SK-N-SH (cell line): ENCODE results near the gene RAPSN. TPM values are rescaled to one million over a fixed set of nuclear protein-coding genes. Genes with fewer than 3 reads are reported as not detected.

Experiments used
- CTCF ChIA-PET: fragments of 300-600, 350-600 bp; formaldehyde crosslinking; extraction: SDS; loops from one replicate; lab custom pipeline; 2021; lab: Yijun Ruan, JAX
- POLR2A ChIA-PET: fragments of 350-600 bp; sonication (Branson Sonifier 250); formaldehyde crosslinking; extraction: SDS; loops from one replicate; lab custom pipeline; 2020; ENCODE audit warnings: antibody characterized with exemption, inconsistent platforms; lab: Yijun Ruan, JAX
- DNase-seq: peaks from one replicate; pipeline ENCODE4 v3.0.0; 2012
- H2AFZ ChIP-seq: fragments of 200-600 bp; sonication (generic); 2 replicates; pipeline ENCODE4 v1.8.1; 2016; ENCODE audit warnings: antibody characterized with exemption, mild to moderate bottlenecking, low read depth
- H3F3A ChIP-seq: fragments of 200-600 bp; sonication (generic); replicated peaks from 2 replicates; pipeline ENCODE3; 2016; ENCODE audit warnings: antibody characterized with exemption, mild to moderate bottlenecking; ENCODE audit not compliant: insufficient read depth
- H3K27ac ChIP-seq, 2 experiments: fragments of 200-500 bp in 1 of 2; fragments of 200-600 bp in 1 of 2; sonication (Bioruptor generic) in 1 of 2; sonication (generic), shearing (Covaris generic) in 1 of 2; 2 replicates each; pipeline versions ENCODE4 v1.5.1 to v1.6.1; 2014 to 2016; ENCODE audit warnings: low read depth in 2 of 2, inconsistent platforms in 1 of 2, low read length in 1 of 2, mild to moderate bottlenecking in 1 of 2, mixed read lengths in 1 of 2
- H3K27me3 ChIP-seq: fragments of 200-600 bp; sonication (generic), shearing (Covaris generic); 2 replicates; pipeline ENCODE4 v1.6.1; 2016; ENCODE audit warnings: mixed run types; ENCODE audit not compliant: insufficient read depth
- H3K36me3 ChIP-seq, 2 experiments: fragments of 200-500 bp in 1 of 2; fragments of 200-600 bp in 1 of 2; sonication (Bioruptor generic) in 1 of 2; sonication (generic) in 1 of 2; replicated peaks in 1 of 2; 2 replicates each; pipeline versions ENCODE3 to v1.5.1; 2014 to 2016; ENCODE audit warnings: low read length in 1 of 2, mild to moderate bottlenecking in 1 of 2; ENCODE audit not compliant: insufficient read depth in 2 of 2, control insufficient read depth in 1 of 2
- H3K4me1 ChIP-seq, 2 experiments: fragments of 200-500 bp in 1 of 2; fragments of 200-600 bp in 1 of 2; sonication (Bioruptor generic) in 1 of 2; sonication (generic), shearing (Covaris generic) in 1 of 2; 2 replicates each; pipeline versions ENCODE4 v1.5.1 to v1.6.1; 2014 to 2016; ENCODE audit warnings: low read depth in 1 of 2, low read length in 1 of 2, mixed run types in 1 of 2; ENCODE audit not compliant: insufficient read depth in 2 of 2, control insufficient read depth in 1 of 2
- H3K4me2 ChIP-seq: fragments of 200-600 bp; sonication (generic), shearing (Covaris generic); 2 replicates; pipeline ENCODE4 v1.6.1; 2017; ENCODE audit warnings: mixed run types
- H3K4me3 ChIP-seq, 2 experiments: fragments of 200-500 bp in 1 of 2; fragments of 200-600 bp in 1 of 2; sonication (Bioruptor generic) in 1 of 2; sonication (generic), shearing (Covaris generic) in 1 of 2; 2 replicates each; pipeline versions ENCODE4 v1.5.1 to v1.8.1; 2014 to 2016; ENCODE audit warnings: low read depth in 2 of 2, inconsistent platforms in 1 of 2, low read length in 1 of 2, mild to moderate bottlenecking in 1 of 2, mixed read lengths in 1 of 2, moderate library complexity in 1 of 2
- H3K79me2 ChIP-seq: fragments of 200-600 bp; sonication (generic); 2 replicates; pipeline ENCODE4 v1.8.1; 2017; ENCODE audit warnings: mild to moderate bottlenecking; ENCODE audit not compliant: insufficient read depth
- H3K9ac ChIP-seq: fragments of 200-600 bp; sonication (generic); 2 replicates; pipeline ENCODE4 v1.6.1; 2017; ENCODE audit warnings: mixed run types
- H3K9me2 ChIP-seq: fragments of 200-600 bp; sonication (generic); 2 replicates; pipeline ENCODE4 v1.6.1; 2017; ENCODE audit warnings: mixed run types
- H3K9me3 ChIP-seq: fragments of 200-600 bp; sonication (generic); 2 replicates; pipeline ENCODE4 v1.6.1; 2017; ENCODE audit warnings: mixed run types, mild to moderate bottlenecking, moderate library complexity
- H4K20me1 ChIP-seq: fragments of 200-600 bp; sonication (generic); 2 replicates; pipeline ENCODE4 v1.6.1; 2017; ENCODE audit warnings: mild to moderate bottlenecking, mixed run types; ENCODE audit not compliant: insufficient read depth
- CHD2 ChIP-seq: fragments of 150-350 bp; IDR thresholded peaks from 2 replicates; pipeline ENCODE4 v1.6.1; 2018; ENCODE audit warnings: low read length; ENCODE audit not compliant: partially characterized antibody
- CTCF ChIP-seq: fragments of 200-600 bp; sonication (generic); IDR thresholded peaks from 2 replicates; pipeline ENCODE4 v1.6.1; 2017; ENCODE audit warnings: antibody characterized with exemption, mild to moderate bottlenecking, moderate library complexity
- ELF1 ChIP-seq: IDR thresholded peaks from 2 replicates; pipeline ENCODE4 v1.4.0; 2012
- EP300 ChIP-seq, 2 experiments: IDR thresholded peaks; 2 replicates each; pipeline versions ENCODE4 v1.4.0 to v1.6.1; 2012; ENCODE audit warnings: borderline replicate concordance in 1 of 2, low read depth in 1 of 2, low read length in 1 of 2
- FOSL2 ChIP-seq: IDR thresholded peaks from 2 replicates; pipeline ENCODE4 v1.4.0; 2012; ENCODE audit warnings: low read depth, mild to moderate bottlenecking, moderate library complexity, borderline replicate concordance
- FOXM1 ChIP-seq: IDR thresholded peaks from 2 replicates; pipeline ENCODE4 v1.4.0; 2012; ENCODE audit warnings: low read depth, mild to moderate bottlenecking
- GABPA ChIP-seq: IDR thresholded peaks from 2 replicates; pipeline ENCODE4 v1.4.0; 2012; ENCODE audit warnings: low read depth, mild to moderate bottlenecking
- MAX ChIP-seq: IDR thresholded peaks from 2 replicates; pipeline ENCODE4 v1.4.0; 2012; ENCODE audit warnings: low read depth
- MEF2A ChIP-seq: IDR thresholded peaks from 2 replicates; pipeline ENCODE4 v1.4.0; 2012; ENCODE audit warnings: low read depth, borderline replicate concordance
- NFIC ChIP-seq: IDR thresholded peaks from 2 replicates; pipeline ENCODE4 v1.4.0; 2012; ENCODE audit warnings: borderline replicate concordance
- NRF1 ChIP-seq: IDR thresholded peaks from 2 replicates; pipeline ENCODE4 v1.6.1; 2012; ENCODE audit warnings: low read depth, mild to moderate bottlenecking, low read length
- PBX3 ChIP-seq: IDR thresholded peaks from 2 replicates; pipeline ENCODE4; 2012
- POLR2AphosphoS5 ChIP-seq: IDR thresholded peaks from 2 replicates; pipeline ENCODE4 v1.6.1; 2012; ENCODE audit warnings: low read depth, low read length
- RAD21 ChIP-seq: IDR thresholded peaks from 2 replicates; pipeline ENCODE4 v1.6.1; 2012; ENCODE audit warnings: mild to moderate bottlenecking, low read length
- RCOR1 ChIP-seq: fragments of 150-350 bp; IDR thresholded peaks from 2 replicates; pipeline ENCODE4 v1.6.1; 2017; ENCODE audit warnings: antibody characterized with exemption, low read length
- RFX5 ChIP-seq: IDR thresholded peaks from 2 replicates; pipeline ENCODE4 v1.6.1; 2012; ENCODE audit warnings: mild to moderate bottlenecking, improper control_type of control experiment, low read length
- RXRA ChIP-seq: IDR thresholded peaks from 2 replicates; pipeline ENCODE4 v1.4.0; 2012; ENCODE audit warnings: low read depth, mild to moderate bottlenecking, borderline replicate concordance
- SIN3A ChIP-seq: IDR thresholded peaks from 2 replicates; pipeline ENCODE4 v1.6.1; 2012; ENCODE audit warnings: low read depth, mild to moderate bottlenecking, low read length, moderate library complexity, borderline replicate concordance
- SMC3 ChIP-seq: IDR thresholded peaks from 2 replicates; pipeline ENCODE4 v1.6.1; 2012; ENCODE audit warnings: low read depth, low read length, improper control_type of control experiment
- TCF12 ChIP-seq: IDR thresholded peaks from 2 replicates; pipeline ENCODE4 v1.4.0; 2012
- USF1 ChIP-seq: IDR thresholded peaks from 2 replicates; pipeline ENCODE4 v1.4.0; 2012; ENCODE audit warnings: low read depth, borderline replicate concordance
- YY1 ChIP-seq: IDR thresholded peaks from 2 replicates; pipeline ENCODE4 v1.4.0; 2012; ENCODE audit warnings: low read depth, mild to moderate bottlenecking
- ZBTB33 ChIP-seq: IDR thresholded peaks from 2 replicates; pipeline ENCODE4 v1.4.0; 2012; ENCODE audit warnings: low read depth, borderline replicate concordance
- WGBS: methylation state at CpG from one replicate; pipeline ENCODE4 v1.1.6; 2017; ENCODE audit warnings: low lambda C conversion rate; 5-methylcytosine and 5-hydroxymethylcytosine counted together
- polyA plus RNA-seq, 3 experiments: library from polyadenylated mRNA; depleted of rRNA; stranded (reverse); fragments of >200 nt; gene quantifications; 2 replicates each; pipeline ENCODE4 v1.2.3, GENCODE V29; 2012

Gene RAPSN
- polyA plus RNA-seq, 1 of the 3 experiments (the other 2 are of a cell fraction), result 0.07 TPM

GRCh38 chr11:47477753-47478152, 28.8 kb upstream of the RAPSN start:
- Histone ChIP-seq H3F3A (peaks cover 16% of the 10 kb centered on the region), H3K9ac (no peak overlapping the region), H3K4me1 (peaks cover 6 to 17% of the 10 kb centered on the region in 2 experiments; a peak in 2 of 4 replicates), H3K9me2 (no peaks in the 10 kb centered on the region), H3K4me2 (0 out of 2 replicates have a peak overlapping the region, but pooled peaks have one; percentile 6), H3K27ac (peak overlapping the region in 1 of 2 experiments; percentile 32; a peak in 2 of 4 replicates), H3K9me3 (no peaks in the 10 kb centered on the region), H3K79me2 (peaks cover 40% of the 10 kb centered on the region; the same call in 1 of the 2 replicates), H3K36me3 (peaks cover 70 to 82% of the 10 kb centered on the region in 2 experiments), H4K20me1 (peaks cover 18% of the 10 kb centered on the region), H3K4me3 (no peak overlapping the region), H3K27me3 (no peaks in the 10 kb centered on the region), H2AFZ (no peak overlapping the region)
- CTCF ChIA-PET, result interaction anchor here (2.1 kb wide), 1 partner anchor 10 kb away, joined by 8 read pairs; no protein-coding TSS in a partner anchor
- POLR2A ChIA-PET, result no interaction called here
- WGBS, result 83% methylated on average over 4 of the region's 4 CpGs
- DNase-seq, result no peak
- no peak for TF ChIP-seq GABPA
- TF ChIP-seq SIN3A, result no peak
- no peak for TF ChIP-seq USF1
- TF ChIP-seq SMC3, result no peak
- TF ChIP-seq MAX, result no peak
- TF ChIP-seq RCOR1, result no peak
- TF ChIP-seq EP300 (IDR thresholded peaks at IDR 0.05; ENCODE audit: borderline replicate concordance in 1 of 2, low read depth in 1 of 2, low read length in 1 of 2), result no peak

GRCh38 chr11:47477323-47477722, 28.4 kb upstream of the RAPSN start:
- Histone ChIP-seq H2AFZ (no peak overlapping the region), H3K4me2 (0 out of 2 replicates have a peak overlapping the region, but pooled peaks have one; percentile 6), H3K4me3 (no peak overlapping the region), H4K20me1 (peaks cover 18% of the 10 kb centered on the region), H3K79me2 (peaks cover 40% of the 10 kb centered on the region; the same call in 1 of the 2 replicates), H3K4me1 (peaks cover 6 to 17% of the 10 kb centered on the region in 2 experiments; a peak in 2 of 4 replicates), H3K27ac (peak overlapping the region in 1 of 2 experiments; percentile 32; a peak in 2 of 4 replicates), H3F3A (peaks cover 16% of the 10 kb centered on the region), H3K9me3 (no peaks in the 10 kb centered on the region), H3K27me3 (no peaks in the 10 kb centered on the region), H3K9me2 (no peaks in the 10 kb centered on the region), H3K9ac (no peak overlapping the region), H3K36me3 (peaks cover 70 to 81% of the 10 kb centered on the region in 2 experiments)
- DNase-seq, result no peak
- POLR2A ChIA-PET, result no interaction called here
- TF ChIP-seq MEF2A (no peak), TCF12 (peak; percentile 47), RAD21 (no peak), RFX5 (no peak), NFIC (peak; percentile 44), MAX (no peak), PBX3 (peak; percentile 46), ZBTB33 (no peak), SIN3A (no peak), FOXM1 (no peak), YY1 (no peak), CHD2 (no peak), FOSL2 (0 out of 2 replicates have a peak, but pooled peaks have one; percentile 37), CTCF (no peak), NRF1 (no peak), GABPA (no peak), RXRA (no peak), ELF1 (no peak), POLR2AphosphoS5 (no peak)
- CTCF ChIA-PET, result interaction anchor here (2.1 kb wide), 1 partner anchor 10 kb away, joined by 8 read pairs; no protein-coding TSS in a partner anchor
